ENCODE results near the gene FXYD2.

GRCh38 chr11:117774553-117774952 is 50.0 kb downstream of the FXYD2 start:
- TF ChIP-seq CTCF (IDR thresholded peaks at IDR 0.05; ENCODE audit: low read length): no peak
- no peak for TF ChIP-seq EZH2 (IDR thresholded peaks at IDR 0.05; ENCODE audit: borderline replicate concordance, low read length)
